SJCRH30 (cell line): Measurements from ENCODE around the gene ARHGEF11. TPM values are rescaled to one million over a fixed set of nuclear protein-coding genes. Genes with fewer than 3 reads are reported as not detected.

ENCODE experiments used
- DNase-seq, 2 experiments: peaks; one replicate each; pipeline ENCODE4 v3.0.0-alpha.2; 2015 to 2020
- H3K27ac ChIP-seq: fragments of 250-450 bp; sonication (Bioruptor Pico); 2 replicates; pipeline ENCODE4 v1.5.1; 2020; ENCODE audit warnings: mild to moderate bottlenecking, moderate library complexity
- H3K27me3 ChIP-seq: fragments of 250-450 bp; sonication (Bioruptor Pico); 2 replicates; pipeline ENCODE4 v1.5.1; 2020; ENCODE audit warnings: mild to moderate bottlenecking, moderate library complexity
- H3K36me3 ChIP-seq: fragments of 250-450 bp; sonication (Bioruptor Pico); 2 replicates; pipeline ENCODE4 v1.5.1; 2020; ENCODE audit warnings: mild to moderate bottlenecking, moderate library complexity
- H3K4me1 ChIP-seq: fragments of 250-450 bp; sonication (Bioruptor Pico); 2 replicates; pipeline ENCODE4 v1.5.1; 2020; ENCODE audit warnings: mild to moderate bottlenecking, moderate library complexity
- H3K4me3 ChIP-seq: fragments of 250-450 bp; sonication (Bioruptor Pico); 2 replicates; pipeline ENCODE4 v1.5.1; 2020; ENCODE audit warnings: mild to moderate bottlenecking, moderate library complexity
- H3K9me3 ChIP-seq: fragments of 250-450 bp; sonication (Bioruptor Pico); replicated peaks from 2 replicates; pipeline ENCODE4 v1.5.1; 2020; ENCODE audit warnings: mild to moderate bottlenecking, moderate library complexity
- total RNA-seq: library from RNA; depleted of rRNA; stranded (reverse); fragments of >200 nt; shearing (Covaris generic); gene quantifications from 2 replicates; pipeline ENCODE4 v1.2.3, GENCODE V29; 2014

ARHGEF11 gene
- total RNA-seq, 1 experiment from 2014 or later: 19.7 TPM

DNA sequence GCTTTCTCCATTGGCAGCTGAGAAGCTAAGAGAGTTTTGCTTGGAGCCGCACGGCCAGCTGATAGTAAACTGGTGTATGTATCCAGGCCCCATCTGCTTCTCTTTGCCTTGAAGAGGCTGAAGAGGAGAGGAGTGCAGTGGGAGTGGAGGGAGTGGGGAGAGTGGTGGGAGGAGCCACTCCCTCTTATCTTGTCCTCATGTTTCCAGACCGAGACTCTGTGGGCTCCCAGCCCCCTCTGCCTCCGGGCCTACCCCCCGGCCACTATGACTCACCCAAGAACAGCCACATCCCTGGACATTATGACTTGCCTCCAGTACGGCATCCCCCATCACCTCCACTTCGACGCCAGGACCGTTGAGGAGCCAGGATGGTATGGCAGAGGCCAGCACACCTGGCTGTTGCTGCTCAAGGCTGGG, 131.1 kb downstream of the ARHGEF11 start:
- Histone ChIP-seq H3K4me1 (no peaks in the 10 kb centered on the region), H3K27ac (no peak overlapping the region), H3K36me3 (no peaks in the 10 kb centered on the region), H3K27me3 (0 out of 2 replicates have a peak, but pooled peaks cover 5% of the 10 kb centered on the region), H3K9me3 (no peaks in the 10 kb centered on the region), H3K4me3 (no peak overlapping the region)
- no peak for DNase-seq

DNA sequence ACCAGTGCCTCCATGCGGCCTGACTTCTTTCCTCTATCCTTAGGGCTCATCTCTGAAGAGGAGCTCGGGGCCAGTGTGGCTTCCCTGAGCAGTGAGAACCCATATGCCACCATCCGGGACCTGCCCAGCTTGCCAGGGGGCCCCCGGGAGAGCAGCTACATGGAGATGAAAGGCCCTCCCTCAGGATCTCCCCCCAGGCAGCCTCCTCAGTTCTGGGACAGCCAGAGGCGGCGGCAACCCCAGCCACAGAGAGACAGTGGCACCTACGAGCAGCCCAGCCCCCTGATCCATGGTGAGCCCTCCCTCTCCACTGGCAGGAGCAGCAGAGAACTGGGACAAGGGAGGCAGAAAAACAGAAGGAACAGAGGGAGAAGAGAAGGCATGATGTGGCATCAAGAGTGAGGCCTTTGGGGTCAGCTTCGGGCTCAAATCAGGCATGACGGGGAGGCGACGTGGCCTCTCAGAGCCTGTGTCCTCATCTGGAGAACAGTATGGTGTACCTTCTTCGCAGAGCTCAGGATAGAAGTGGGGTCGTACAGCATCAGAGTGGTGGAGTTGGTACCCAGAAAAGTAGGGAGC, 131.6 kb downstream of the ARHGEF11 start:
- no peak overlapping the region for H3K4me3 ChIP-seq
- DNase-seq: no peak
- no peaks in the 10 kb centered on the region for H3K36me3 ChIP-seq
- H3K4me1 ChIP-seq: no peaks in the 10 kb centered on the region
- no peaks in the 10 kb centered on the region for H3K9me3 ChIP-seq
- H3K27ac ChIP-seq: no peak overlapping the region
- 0 out of 2 replicates have a peak, but pooled peaks cover 5% of the 10 kb centered on the region for H3K27me3 ChIP-seq

DNA sequence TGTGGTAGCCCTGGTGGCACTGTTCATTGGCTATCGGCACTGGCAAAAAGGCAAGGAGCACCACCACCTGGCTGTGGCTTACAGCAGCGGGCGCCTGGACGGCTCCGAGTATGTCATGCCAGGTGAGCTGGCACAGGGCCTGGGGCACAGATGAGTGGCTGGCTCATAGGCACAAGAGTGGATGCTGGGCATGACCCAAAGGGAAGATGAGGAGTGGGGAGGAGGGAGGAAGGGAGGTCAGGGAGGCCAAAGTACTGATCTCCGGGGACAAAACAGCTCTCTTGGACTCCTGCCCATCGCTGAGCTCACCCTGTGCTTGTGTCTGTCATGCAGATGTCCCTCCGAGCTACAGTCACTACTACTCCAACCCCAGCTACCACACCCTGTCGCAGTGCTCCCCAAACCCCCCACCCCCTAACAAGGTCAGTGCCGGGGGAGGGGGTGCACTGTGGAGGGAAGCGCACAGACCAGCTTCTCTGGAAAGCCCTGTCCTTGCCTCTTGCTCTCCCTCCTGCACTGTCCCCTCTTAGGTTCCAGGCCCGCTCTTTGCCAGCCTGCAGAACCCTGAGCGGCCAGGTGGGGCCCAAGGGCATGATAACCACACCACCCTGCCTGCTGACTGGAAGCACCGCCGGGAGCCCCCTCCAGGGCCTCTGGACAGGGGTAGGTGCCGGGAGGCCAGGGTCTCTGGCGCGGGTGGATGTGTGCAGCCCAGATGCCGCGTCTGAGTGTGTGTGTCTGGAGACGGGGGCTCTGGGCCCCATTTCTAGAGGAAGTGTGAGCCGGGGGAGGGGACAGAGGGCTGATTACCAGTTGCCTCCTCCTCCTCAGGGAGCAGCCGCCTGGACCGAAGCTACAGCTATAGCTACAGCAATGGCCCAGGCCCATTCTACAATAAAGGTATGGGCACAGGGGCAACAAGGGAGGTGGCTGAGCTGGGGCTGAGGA, 132.4 kb downstream of the ARHGEF11 start:
- Histone ChIP-seq H3K27ac (no peak overlapping the region), H3K4me1 (no peaks in the 10 kb centered on the region), H3K27me3 (0 out of 2 replicates have a peak, but pooled peaks cover 5% of the 10 kb centered on the region), H3K4me3 (no peak overlapping the region), H3K9me3 (no peaks in the 10 kb centered on the region), H3K36me3 (no peaks in the 10 kb centered on the region)
- no peak for DNase-seq

DNA sequence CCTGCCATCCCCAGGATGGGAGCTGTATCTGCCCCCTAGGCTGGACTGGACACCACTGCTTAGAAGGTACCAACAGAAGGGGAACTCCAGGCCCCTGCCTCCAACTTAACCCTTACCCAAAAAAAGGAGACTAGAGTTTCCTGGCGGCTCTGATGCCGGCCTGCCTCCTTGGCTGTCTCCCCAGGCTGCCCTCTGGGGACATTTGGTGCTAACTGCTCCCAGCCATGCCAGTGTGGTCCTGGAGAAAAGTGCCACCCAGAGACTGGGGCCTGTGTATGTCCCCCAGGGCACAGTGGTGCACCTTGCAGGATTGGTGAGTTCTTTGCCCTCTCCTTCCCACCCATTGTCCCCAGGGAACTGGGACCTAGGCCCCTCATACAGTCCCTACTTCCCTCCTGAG, 133.2 kb downstream of the ARHGEF11 start:
- no peaks in the 10 kb centered on the region for H3K9me3 ChIP-seq
- H3K36me3 ChIP-seq: no peaks in the 10 kb centered on the region
- H3K27me3 ChIP-seq: 0 out of 2 replicates have a peak, but pooled peaks cover 5% of the 10 kb centered on the region
- H3K4me1 ChIP-seq: no peaks in the 10 kb centered on the region
- no peak overlapping the region for H3K27ac ChIP-seq
- DNase-seq: no peak
- no peak overlapping the region for H3K4me3 ChIP-seq

DNA sequence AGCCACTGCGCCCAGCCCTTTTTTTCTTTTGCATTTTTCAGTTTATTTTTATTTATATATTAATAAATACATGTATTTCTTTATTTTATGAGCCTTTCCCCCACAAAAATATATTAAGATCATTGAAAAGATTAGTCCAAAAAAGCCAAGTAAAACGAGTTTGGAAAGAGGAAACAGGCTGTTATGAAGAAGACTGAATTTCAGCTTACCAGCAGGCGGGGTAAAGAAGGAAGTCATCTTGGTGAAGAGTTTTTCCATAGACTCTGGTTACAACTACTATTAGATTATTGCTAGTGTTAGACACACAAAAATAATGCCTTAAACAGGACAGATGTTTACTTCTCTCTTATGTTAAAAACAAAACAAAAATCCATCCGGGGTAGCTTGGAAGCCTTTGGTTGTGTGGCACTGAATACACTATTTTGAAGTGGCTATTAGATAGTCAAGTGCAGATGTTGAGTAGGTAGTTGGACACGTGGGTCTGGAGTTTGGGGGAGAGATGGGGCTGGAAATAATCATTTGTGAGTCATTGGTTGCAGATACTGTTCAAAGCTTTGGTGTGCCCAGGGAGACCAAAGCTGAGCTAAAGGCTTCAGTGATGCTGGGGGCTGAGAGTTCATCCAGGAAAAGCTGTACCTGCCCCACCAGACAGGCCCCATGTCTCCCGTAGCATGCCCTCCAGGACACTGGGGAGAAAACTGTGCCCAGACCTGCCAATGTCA, 133.8 kb downstream of the ARHGEF11 start:
- no peak overlapping the region for H3K27ac ChIP-seq

DNA sequence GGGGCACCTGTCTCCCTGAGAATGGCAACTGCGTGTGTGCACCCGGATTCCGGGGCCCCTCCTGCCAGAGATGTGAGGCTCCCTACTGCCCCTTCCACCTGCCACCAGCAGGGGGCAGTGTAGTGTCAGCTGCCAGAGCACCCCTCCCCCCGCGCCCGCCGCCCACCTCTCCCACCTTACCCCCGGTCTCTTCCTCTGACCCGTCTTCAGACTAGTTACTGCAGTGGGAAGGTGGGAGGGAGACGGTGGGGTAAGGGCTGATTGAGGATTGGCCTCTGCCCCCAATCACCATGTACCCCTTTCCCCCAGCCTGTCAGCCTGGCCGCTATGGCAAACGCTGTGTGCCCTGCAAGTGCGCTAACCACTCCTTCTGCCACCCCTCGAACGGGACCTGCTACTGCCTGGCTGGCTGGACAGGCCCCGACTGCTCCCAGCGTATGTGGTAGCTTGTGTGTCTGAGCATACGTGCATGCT, 135.2 kb downstream of the ARHGEF11 start:
- H3K36me3 ChIP-seq: no peaks in the 10 kb centered on the region
- DNase-seq: peak; percentile 43 to 59
- H3K9me3 ChIP-seq: no peaks in the 10 kb centered on the region
- H3K4me3 ChIP-seq: no peak overlapping the region
- no peaks in the 10 kb centered on the region for H3K4me1 ChIP-seq
- H3K27ac ChIP-seq: no peak overlapping the region
- 0 out of 2 replicates have a peak, but pooled peaks cover 5% of the 10 kb centered on the region for H3K27me3 ChIP-seq

More for the DNA sequence above, 133.8 kb downstream of the ARHGEF11 start:
- Histone ChIP-seq H3K4me3 (no peak overlapping the region), H3K27me3 (0 out of 2 replicates have a peak, but pooled peaks cover 5% of the 10 kb centered on the region), H3K9me3 (no peaks in the 10 kb centered on the region), H3K36me3 (no peaks in the 10 kb centered on the region), H3K4me1 (no peaks in the 10 kb centered on the region)
- DNase-seq: no peak

DNA sequence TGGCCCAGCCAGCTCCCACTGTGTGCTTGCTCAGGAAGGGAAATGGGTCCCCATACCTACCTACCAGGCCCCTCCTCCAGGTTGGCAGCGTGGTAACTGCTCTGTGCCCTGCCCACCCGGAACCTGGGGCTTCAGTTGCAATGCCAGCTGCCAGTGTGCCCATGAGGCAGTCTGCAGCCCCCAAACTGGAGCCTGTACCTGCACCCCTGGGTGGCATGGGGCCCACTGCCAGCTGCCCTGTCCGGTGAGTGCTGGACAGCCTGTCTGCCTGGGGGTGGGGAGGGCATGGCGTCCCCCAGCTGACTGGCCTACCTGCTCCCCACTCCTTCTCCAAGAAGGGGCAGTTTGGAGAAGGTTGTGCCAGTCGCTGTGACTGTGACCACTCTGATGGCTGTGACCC, 135.9 kb downstream of the ARHGEF11 start:
- no peak overlapping the region for H3K4me3 ChIP-seq
- no peak overlapping the region for H3K27ac ChIP-seq
- H3K27me3 ChIP-seq: 0 out of 2 replicates have a peak, but pooled peaks cover 5% of the 10 kb centered on the region
- H3K4me1 ChIP-seq: no peaks in the 10 kb centered on the region
- no peaks in the 10 kb centered on the region for H3K36me3 ChIP-seq
- no peaks in the 10 kb centered on the region for H3K9me3 ChIP-seq
- DNase-seq: no peak

DNA sequence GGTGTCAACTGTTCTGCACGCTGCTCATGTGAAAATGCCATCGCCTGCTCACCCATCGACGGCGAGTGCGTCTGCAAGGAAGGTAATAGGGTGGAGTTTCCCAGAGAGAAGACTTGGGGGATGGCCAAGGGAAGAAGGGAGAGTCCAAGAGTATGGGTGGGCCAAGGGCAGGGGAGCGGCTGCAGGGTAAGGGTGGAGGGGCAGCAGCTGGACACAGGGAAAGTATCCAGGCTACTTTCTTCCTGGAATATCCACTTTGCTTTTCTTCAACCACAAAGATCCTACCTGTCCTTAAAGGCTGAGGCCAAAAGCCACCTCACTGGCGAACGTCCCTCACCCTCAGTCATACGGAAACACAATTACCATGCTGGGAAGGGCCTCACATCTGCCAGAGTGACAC, 136.6 kb downstream of the ARHGEF11 start:
- no peak for DNase-seq
- Histone ChIP-seq H3K36me3 (no peaks in the 10 kb centered on the region), H3K9me3 (no peaks in the 10 kb centered on the region), H3K27ac (no peak overlapping the region), H3K27me3 (0 out of 2 replicates have a peak, but pooled peaks cover 2% of the 10 kb centered on the region), H3K4me1 (no peaks in the 10 kb centered on the region), H3K4me3 (no peak overlapping the region)

DNA sequence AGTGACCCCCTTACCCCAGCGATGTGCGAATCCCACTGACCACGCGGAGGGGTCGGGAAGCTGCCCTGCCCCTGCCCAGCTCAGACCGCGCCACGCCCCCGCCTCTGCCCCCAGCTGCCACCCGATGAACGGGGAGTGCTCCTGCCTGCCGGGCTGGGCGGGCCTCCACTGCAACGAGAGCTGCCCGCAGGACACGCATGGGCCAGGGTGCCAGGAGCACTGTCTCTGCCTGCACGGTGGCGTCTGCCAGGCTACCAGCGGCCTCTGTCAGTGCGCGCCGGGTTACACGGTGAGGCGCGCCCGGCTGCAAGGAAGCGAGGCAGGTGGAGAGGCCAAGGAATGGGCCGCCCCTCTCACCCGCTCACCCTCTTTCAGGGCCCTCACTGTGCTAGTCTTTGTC, 137.0 kb downstream of the ARHGEF11 start:
- no peaks in the 10 kb centered on the region for H3K27me3 ChIP-seq
- DNase-seq: no peak
- H3K4me3 ChIP-seq: no peak overlapping the region
- H3K36me3 ChIP-seq: no peaks in the 10 kb centered on the region
- no peak overlapping the region for H3K27ac ChIP-seq
- H3K9me3 ChIP-seq: no peaks in the 10 kb centered on the region
- H3K4me1 ChIP-seq: no peaks in the 10 kb centered on the region

DNA sequence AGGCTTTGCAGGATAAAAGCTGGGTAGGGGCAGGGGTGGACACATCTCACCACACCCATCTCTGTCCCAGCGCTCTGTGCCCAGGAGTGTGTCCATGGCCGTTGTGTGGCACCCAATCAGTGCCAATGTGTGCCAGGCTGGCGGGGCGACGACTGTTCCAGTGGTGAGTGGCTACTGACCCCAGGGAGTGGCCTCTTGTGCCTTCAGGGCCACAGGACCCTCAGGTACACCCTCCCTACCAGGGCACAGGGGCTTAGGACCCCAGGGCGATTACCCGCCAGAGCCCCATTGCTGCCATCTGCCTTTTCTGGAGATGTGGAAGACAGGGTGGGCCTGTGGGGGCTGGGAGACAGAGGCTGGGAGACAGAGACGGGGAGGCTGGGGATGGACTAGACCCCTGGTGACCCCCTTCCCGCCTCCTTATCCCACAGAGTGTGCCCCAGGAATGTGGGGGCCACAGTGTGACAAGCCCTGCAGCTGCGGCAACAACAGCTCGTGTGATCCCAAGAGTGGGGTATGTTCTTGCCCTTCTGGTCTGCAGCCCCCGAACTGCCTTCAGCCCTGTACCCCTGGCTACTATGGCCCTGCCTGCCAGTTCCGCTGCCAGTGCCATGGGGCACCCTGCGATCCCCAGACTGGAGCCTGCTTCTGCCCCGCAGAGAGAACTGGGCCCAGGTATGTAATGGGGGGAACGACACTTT, 139.2 kb downstream of the ARHGEF11 start:
- Histone ChIP-seq H3K27me3 (no peaks in the 10 kb centered on the region), H3K4me1 (no peaks in the 10 kb centered on the region), H3K36me3 (no peaks in the 10 kb centered on the region), H3K4me3 (no peak overlapping the region), H3K27ac (no peak overlapping the region), H3K9me3 (no peaks in the 10 kb centered on the region)
- no peak for DNase-seq

DNA sequence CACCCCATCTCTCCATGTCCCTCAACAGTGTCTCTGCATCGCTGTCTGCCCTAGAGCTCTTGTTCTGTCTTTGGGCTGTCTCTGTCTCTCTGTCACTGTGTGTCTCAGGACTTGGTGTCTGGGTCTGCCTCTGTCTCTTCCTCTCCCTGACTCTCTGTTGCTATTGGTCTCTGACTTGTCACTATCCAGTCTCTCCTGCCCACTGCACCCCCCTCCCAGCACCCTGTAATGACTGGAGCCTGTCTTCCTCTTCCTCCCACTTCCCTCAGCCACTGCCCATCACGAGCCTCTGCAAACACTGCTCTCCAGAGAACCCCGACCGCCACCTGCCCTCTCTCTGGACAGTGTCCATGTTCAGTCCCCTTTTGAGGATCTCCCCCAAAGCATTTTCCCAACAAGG, 139.9 kb downstream of the ARHGEF11 start:
- DNase-seq: no peak
- no peaks in the 10 kb centered on the region for H3K9me3 ChIP-seq
- H3K27ac ChIP-seq: no peak overlapping the region
- H3K36me3 ChIP-seq: no peaks in the 10 kb centered on the region
- H3K27me3 ChIP-seq: no peaks in the 10 kb centered on the region
- H3K4me3 ChIP-seq: no peak overlapping the region
- no peaks in the 10 kb centered on the region for H3K4me1 ChIP-seq

DNA sequence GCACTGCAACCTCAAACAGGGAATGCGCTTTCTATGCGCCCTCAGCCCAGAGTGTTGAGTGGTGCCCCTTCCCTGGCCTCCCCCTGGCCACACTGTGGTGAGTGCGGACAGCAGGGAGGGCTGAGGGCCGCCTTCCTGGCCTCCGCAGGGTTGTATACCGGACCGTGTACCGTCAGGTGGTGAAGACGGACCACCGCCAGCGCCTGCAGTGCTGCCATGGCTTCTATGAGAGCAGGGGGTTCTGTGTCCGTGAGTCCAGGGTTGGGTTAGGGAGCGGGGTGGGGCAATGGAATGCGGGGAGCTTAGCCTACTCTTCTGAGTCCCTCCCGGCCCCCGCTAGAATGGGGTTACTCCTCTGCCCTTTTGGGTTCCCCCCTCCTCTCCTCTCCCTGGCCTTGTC, 140.4 kb downstream of the ARHGEF11 start:
- Histone ChIP-seq H3K9me3 (no peaks in the 10 kb centered on the region), H3K27me3 (no peaks in the 10 kb centered on the region), H3K36me3 (no peaks in the 10 kb centered on the region), H3K4me3 (no peak overlapping the region), H3K27ac (no peak overlapping the region), H3K4me1 (no peaks in the 10 kb centered on the region)
- DNase-seq: no peak

DNA sequence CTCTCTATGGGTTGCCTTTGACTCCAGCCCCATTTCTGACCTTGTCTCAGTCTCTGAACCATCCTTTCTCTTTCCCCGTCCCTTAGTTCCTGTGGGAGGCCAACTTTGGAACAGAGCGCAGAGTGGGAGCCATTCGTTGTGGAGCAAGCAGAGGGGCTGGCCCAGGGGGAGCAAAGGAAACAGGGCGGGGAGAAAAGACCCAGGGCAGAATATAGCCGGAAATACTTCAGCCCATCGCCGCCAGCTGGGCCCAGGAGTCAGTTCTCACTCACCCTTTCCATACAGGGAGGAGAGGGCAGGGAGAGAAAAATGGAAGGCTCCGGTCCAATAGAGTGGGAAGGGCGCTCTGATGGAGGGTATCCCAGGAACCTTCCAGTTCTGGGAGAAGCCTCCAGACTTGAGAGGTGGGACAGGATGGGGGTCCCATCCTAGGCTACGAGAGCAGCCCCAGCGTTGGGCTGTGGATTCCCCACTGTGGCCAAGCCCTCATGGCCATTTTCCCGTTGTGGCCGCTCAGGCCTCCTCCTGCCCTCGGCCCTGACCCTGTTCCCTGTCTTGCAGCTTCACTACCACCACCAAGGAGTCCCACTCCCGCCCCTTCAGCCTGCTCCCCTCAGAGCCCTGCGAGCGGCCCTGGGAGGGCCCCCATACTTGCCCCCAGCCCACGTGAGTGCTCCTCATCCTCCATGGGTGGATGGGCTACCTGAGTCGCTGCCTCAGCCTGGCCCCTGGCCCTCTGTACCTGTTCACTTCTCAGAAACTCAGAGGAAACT, 141.2 kb downstream of the ARHGEF11 start:
- Histone ChIP-seq H3K27me3 (0 out of 2 replicates have a peak, but pooled peaks cover 3% of the 10 kb centered on the region), H3K27ac (no peak overlapping the region), H3K36me3 (no peaks in the 10 kb centered on the region), H3K4me1 (no peaks in the 10 kb centered on the region), H3K9me3 (no peaks in the 10 kb centered on the region), H3K4me3 (no peak overlapping the region)
- no peak for DNase-seq
